K562 (cell line): ENCODE data around the gene SKIL. TPM values are rescaled to one million over a fixed set of nuclear protein-coding genes. Genes with fewer than 3 reads are reported as not detected.

Experiments used
- FOS ChIP-seq: IDR thresholded peaks from 3 replicates; pipeline ENCODE4 v1.6.1; 2011; ENCODE audit not compliant: insufficient read length; ENCODE audit errors: extremely low read depth
- FOXJ3 ChIP-seq: sonication (generic); formaldehyde crosslinking; IDR thresholded peaks from 2 replicates; pipeline ENCODE4 v1.4.0; 2020; ENCODE audit warnings: mild to moderate bottlenecking, missing genetic modification reagents
- HES1 ChIP-seq: fragments of 450-650 bp; IDR thresholded peaks from 2 replicates; pipeline ENCODE4 v1.6.1; 2016; ENCODE audit warnings: low read depth, mild to moderate bottlenecking, moderate library complexity
- KLF1 ChIP-seq: fragments of 450-650 bp; IDR thresholded peaks from 2 replicates; pipeline ENCODE4 v1.6.1; 2016; ENCODE audit warnings: missing genetic modification characterization, missing compliant biosample characterization
- MED1 ChIP-seq: sonication (generic); formaldehyde crosslinking; IDR thresholded peaks from 2 replicates; pipeline ENCODE4 v1.8.1; 2023; ENCODE audit warnings: missing genetic modification reagents, borderline replicate concordance
- RERE ChIP-seq: sonication (generic); formaldehyde crosslinking; IDR thresholded peaks from 2 replicates; pipeline ENCODE4 v1.8.0; 2023; ENCODE audit warnings: missing genetic modification reagents, mild to moderate bottlenecking, borderline replicate concordance
- RFX1 ChIP-seq: fragments of 450-650 bp; IDR thresholded peaks from 2 replicates; pipeline ENCODE4 v1.6.1; 2016; ENCODE audit warnings: mild to moderate bottlenecking, moderate library complexity
- ZNF282 ChIP-seq: sonication (generic); formaldehyde crosslinking; IDR thresholded peaks from 2 replicates; pipeline ENCODE4 v1.8.1; 2023; ENCODE audit warnings: missing genetic modification reagents
- polyA plus RNA-seq, 8 experiments: library from polyadenylated mRNA; depleted of rRNA in 4 of 8; stranded (reverse) in 5 of 8; unstranded in 3 of 8; fragments of >200 nt; fragmentation: Nextera tagmentation in 2 of 8; fragmentation: Illumina TruSeq in 1 of 8; extraction: Ambion mirVana in 2 of 8; extraction: Trizol in 1 of 8; gene quantifications; 2 replicates each; pipeline versions ENCODE4 v1.2.1 to v1.2.3, GENCODE V29; 2011 to 2014; ENCODE audit warnings: inconsistent platforms in 1 of 8, missing spikeins in 1 of 8
- total RNA-seq, 7 experiments: library from RNA; depleted of rRNA in 6 of 7; stranded (reverse); fragments of >200 nt in 6 of 7; fragmentation: Illumina TruSeq in 2 of 7; extraction: Trizol in 2 of 7; gene quantifications; 2 replicates each; pipeline versions ENCODE4 v1.2.1 to v1.2.3, GENCODE V29; 2011 to 2021; ENCODE audit warnings: low replicate concordance in 1 of 7
- TF ChIP-seq, protein P1 (sequence below): fragments of 200-600 bp; sonication (generic); IDR thresholded peaks from one replicate; pipeline ENCODE4 v1.6.1; 2012; ENCODE audit warnings: mild to moderate bottlenecking, low read depth, low read length, inconsistent platforms
- TF ChIP-seq, protein P2 (sequence below): fragments of 450-650 bp; formaldehyde crosslinking; IDR thresholded peaks from 2 replicates; pipeline ENCODE4 v1.4.0; 2022; ENCODE audit warnings: missing genetic modification characterization

Gene SKIL
- total and polyA plus RNA-seq, 9 of the 15 experiments (the other 6 are each of a cell fraction or from before 2014, with no cell fraction given), result 4.3 to 19.1 (median 9.7) TPM

DNA sequence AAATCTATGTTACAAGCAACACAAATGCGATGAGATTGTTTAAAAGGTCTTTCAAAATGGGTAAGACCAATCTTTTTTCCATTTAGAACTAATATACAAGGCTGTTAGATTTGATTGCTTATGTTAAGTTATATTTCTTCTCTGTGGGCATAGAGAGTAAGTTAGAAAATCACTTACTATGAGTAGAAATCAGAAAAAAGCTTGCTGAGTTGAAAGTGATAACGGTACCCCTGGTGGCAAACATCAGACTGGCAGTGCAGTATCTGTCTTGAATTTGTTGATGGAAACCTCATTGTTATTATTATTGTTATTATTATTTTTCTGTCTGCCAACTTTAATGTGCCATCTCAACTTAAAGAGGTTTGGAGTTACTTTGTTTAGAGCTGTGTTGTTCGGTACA, 73.5 kb downstream of the SKIL start (continued):
- TF ChIP-seq, protein P1, sequence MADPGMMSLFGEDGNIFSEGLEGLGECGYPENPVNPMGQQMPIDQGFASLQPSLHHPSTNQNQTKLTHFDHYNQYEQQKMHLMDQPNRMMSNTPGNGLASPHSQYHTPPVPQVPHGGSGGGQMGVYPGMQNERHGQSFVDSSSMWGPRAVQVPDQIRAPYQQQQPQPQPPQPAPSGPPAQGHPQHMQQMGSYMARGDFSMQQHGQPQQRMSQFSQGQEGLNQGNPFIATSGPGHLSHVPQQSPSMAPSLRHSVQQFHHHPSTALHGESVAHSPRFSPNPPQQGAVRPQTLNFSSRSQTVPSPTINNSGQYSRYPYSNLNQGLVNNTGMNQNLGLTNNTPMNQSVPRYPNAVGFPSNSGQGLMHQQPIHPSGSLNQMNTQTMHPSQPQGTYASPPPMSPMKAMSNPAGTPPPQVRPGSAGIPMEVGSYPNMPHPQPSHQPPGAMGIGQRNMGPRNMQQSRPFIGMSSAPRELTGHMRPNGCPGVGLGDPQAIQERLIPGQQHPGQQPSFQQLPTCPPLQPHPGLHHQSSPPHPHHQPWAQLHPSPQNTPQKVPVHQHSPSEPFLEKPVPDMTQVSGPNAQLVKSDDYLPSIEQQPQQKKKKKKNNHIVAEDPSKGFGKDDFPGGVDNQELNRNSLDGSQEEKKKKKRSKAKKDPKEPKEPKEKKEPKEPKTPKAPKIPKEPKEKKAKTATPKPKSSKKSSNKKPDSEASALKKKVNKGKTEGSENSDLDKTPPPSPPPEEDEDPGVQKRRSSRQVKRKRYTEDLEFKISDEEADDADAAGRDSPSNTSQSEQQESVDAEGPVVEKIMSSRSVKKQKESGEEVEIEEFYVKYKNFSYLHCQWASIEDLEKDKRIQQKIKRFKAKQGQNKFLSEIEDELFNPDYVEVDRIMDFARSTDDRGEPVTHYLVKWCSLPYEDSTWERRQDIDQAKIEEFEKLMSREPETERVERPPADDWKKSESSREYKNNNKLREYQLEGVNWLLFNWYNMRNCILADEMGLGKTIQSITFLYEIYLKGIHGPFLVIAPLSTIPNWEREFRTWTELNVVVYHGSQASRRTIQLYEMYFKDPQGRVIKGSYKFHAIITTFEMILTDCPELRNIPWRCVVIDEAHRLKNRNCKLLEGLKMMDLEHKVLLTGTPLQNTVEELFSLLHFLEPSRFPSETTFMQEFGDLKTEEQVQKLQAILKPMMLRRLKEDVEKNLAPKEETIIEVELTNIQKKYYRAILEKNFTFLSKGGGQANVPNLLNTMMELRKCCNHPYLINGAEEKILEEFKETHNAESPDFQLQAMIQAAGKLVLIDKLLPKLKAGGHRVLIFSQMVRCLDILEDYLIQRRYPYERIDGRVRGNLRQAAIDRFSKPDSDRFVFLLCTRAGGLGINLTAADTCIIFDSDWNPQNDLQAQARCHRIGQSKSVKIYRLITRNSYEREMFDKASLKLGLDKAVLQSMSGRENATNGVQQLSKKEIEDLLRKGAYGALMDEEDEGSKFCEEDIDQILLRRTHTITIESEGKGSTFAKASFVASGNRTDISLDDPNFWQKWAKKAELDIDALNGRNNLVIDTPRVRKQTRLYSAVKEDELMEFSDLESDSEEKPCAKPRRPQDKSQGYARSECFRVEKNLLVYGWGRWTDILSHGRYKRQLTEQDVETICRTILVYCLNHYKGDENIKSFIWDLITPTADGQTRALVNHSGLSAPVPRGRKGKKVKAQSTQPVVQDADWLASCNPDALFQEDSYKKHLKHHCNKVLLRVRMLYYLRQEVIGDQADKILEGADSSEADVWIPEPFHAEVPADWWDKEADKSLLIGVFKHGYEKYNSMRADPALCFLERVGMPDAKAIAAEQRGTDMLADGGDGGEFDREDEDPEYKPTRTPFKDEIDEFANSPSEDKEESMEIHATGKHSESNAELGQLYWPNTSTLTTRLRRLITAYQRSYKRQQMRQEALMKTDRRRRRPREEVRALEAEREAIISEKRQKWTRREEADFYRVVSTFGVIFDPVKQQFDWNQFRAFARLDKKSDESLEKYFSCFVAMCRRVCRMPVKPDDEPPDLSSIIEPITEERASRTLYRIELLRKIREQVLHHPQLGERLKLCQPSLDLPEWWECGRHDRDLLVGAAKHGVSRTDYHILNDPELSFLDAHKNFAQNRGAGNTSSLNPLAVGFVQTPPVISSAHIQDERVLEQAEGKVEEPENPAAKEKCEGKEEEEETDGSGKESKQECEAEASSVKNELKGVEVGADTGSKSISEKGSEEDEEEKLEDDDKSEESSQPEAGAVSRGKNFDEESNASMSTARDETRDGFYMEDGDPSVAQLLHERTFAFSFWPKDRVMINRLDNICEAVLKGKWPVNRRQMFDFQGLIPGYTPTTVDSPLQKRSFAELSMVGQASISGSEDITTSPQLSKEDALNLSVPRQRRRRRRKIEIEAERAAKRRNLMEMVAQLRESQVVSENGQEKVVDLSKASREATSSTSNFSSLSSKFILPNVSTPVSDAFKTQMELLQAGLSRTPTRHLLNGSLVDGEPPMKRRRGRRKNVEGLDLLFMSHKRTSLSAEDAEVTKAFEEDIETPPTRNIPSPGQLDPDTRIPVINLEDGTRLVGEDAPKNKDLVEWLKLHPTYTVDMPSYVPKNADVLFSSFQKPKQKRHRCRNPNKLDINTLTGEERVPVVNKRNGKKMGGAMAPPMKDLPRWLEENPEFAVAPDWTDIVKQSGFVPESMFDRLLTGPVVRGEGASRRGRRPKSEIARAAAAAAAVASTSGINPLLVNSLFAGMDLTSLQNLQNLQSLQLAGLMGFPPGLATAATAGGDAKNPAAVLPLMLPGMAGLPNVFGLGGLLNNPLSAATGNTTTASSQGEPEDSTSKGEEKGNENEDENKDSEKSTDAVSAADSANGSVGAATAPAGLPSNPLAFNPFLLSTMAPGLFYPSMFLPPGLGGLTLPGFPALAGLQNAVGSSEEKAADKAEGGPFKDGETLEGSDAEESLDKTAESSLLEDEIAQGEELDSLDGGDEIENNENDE, result no peak
- TF ChIP-seq FOS, result no peak
- TF ChIP-seq RFX1, result no peak
- no peak for TF ChIP-seq KLF1 (tag)
- no peak for TF ChIP-seq ZNF282 (CRISPR knock-in tag)
- TF ChIP-seq FOXJ3 (CRISPR knock-in tag), result no peak
- TF ChIP-seq RERE, result no peak
- TF ChIP-seq MED1 (CRISPR knock-in tag), result no peak
- TF ChIP-seq, protein P2, sequence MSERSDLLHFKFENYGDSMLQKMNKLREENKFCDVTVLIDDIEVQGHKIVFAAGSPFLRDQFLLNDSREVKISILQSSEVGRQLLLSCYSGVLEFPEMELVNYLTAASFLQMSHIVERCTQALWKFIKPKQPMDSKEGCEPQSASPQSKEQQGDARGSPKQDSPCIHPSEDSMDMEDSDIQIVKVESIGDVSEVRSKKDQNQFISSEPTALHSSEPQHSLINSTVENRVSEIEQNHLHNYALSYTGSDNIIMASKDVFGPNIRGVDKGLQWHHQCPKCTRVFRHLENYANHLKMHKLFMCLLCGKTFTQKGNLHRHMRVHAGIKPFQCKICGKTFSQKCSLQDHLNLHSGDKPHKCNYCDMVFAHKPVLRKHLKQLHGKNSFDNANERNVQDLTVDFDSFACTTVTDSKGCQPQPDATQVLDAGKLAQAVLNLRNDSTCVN (CRISPR knock-in tag), result no peak
- TF ChIP-seq HES1, result no peak
